Activated T-cell treated with anti-CD3 and anti-CD28 coated beads, Interleukin-2, amount 50 U/mL, for 4 hours (primary cell): ENCODE measurements around the gene GRB10. TPM values are rescaled to one million over a fixed set of nuclear protein-coding genes. Genes with fewer than 3 reads are reported as not detected.
"Not testable (repeated sequence)": the region's sequence is repeated elsewhere in the genome, so short reads cannot be mapped to it uniquely, and the experiment has no call there.

Experiments
- ATAC-seq, 2 donors: fragments of 200-7000 bp; cut with Tn5 transposase; one replicate each; pipeline ENCODE4 v1.10.0; 2021
- DNase-seq: peaks from one replicate; pipeline ENCODE4 v3.0.0-alpha.2; 2020
- H3K27me3 Mint-ChIP-seq: one replicate; pipeline ENCODE4 v1.8.0; 2021; ENCODE audit warnings: low read depth, mixed read lengths
- H3K36me3 Mint-ChIP-seq: one replicate; pipeline ENCODE4 v1.8.0; 2022; ENCODE audit warnings: mixed read lengths; ENCODE audit not compliant: insufficient read depth
- H3K4me1 Mint-ChIP-seq: one replicate; pipeline ENCODE4 v1.8.0; 2021; ENCODE audit warnings: low read depth, mixed read lengths
- H3K4me3 Mint-ChIP-seq: one replicate; pipeline ENCODE4 v1.8.0; 2021; ENCODE audit warnings: mild to moderate bottlenecking, moderate library complexity, mixed read lengths
- H3K9me3 Mint-ChIP-seq: one replicate; pipeline ENCODE4 v1.8.0; 2021; ENCODE audit warnings: mixed read lengths
- total RNA-seq, 3 donors: library from RNA; stranded (reverse); gene quantifications; one replicate each; pipeline ENCODE4 v1.2.1, GENCODE V29; 2021

GRB10 gene
- total RNA-seq, 3 donors from 2014 or later = 1.3 to 3.7 (median 3.3) TPM

DNA sequence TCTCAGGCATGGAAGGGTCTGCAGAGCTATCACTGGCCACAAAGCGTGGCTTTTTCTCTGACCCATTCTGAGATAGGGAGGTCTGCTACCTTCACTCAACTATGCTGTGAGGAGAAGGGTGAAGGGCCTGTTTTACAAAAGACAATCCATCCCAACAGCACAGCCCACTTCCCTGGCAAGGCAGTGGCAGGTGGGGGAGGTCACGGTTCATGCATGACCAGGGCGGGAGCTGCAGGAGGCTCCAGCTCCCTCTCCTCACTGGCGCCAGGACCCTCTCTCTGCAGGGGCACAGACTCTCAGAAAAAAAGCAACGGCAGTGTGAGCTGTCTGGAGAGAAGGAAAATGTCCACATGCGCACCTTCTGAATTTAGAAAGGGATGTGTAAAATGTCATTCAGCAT lies 28.5 kb downstream of the GRB10 start:
- H3K4me3 Mint-ChIP-seq = no peak overlapping the region
- H3K9me3 Mint-ChIP-seq = no peaks in the 10 kb centered on the region
- DNase-seq = no peak
- no peak for ATAC-seq
- H3K4me1 Mint-ChIP-seq = peaks cover 8% of the 10 kb centered on the region
- no peaks in the 10 kb centered on the region for H3K27me3 Mint-ChIP-seq
- H3K36me3 Mint-ChIP-seq = no peaks in the 10 kb centered on the region

- no peaks in the 10 kb centered on the region for H3K27me3 Mint-ChIP-seq
- peaks cover 1% of the 10 kb centered on the region for H3K36me3 Mint-ChIP-seq
- H3K4me3 Mint-ChIP-seq = no peak overlapping the region
- DNase-seq (no peak), ATAC-seq (no peak)
- no peaks in the 10 kb centered on the region for H3K9me3 Mint-ChIP-seq
- peaks cover 8% of the 10 kb centered on the region for H3K4me1 Mint-ChIP-seq
Observed at GRCh38 chr7:50752422-50752821, 30.3 kb downstream of the GRB10 start.

- no peak for ATAC-seq
- no peak overlapping the region for H3K4me3 Mint-ChIP-seq
- H3K36me3 Mint-ChIP-seq = peaks cover 1% of the 10 kb centered on the region
- no peaks in the 10 kb centered on the region for H3K27me3 Mint-ChIP-seq
- no peak for DNase-seq
- H3K4me1 Mint-ChIP-seq = peaks cover 8% of the 10 kb centered on the region
- H3K9me3 Mint-ChIP-seq = no peaks in the 10 kb centered on the region
Observed at GRCh38 chr7:50751146-50751545, 31.6 kb downstream of the GRB10 start.

GRCh38 chr7:50749896-50750295 lies 32.8 kb downstream of the GRB10 start:
- H3K9me3 Mint-ChIP-seq = no peaks in the 10 kb centered on the region
- H3K27me3 Mint-ChIP-seq = no peaks in the 10 kb centered on the region
- no peak for DNase-seq
- H3K4me1 Mint-ChIP-seq = peaks cover 8% of the 10 kb centered on the region
- no peak overlapping the region for H3K4me3 Mint-ChIP-seq
- H3K36me3 Mint-ChIP-seq = peaks cover 1% of the 10 kb centered on the region
- no peak for ATAC-seq

- no peaks in the 10 kb centered on the region for H3K27me3 Mint-ChIP-seq
- peaks cover 1% of the 10 kb centered on the region for H3K4me1 Mint-ChIP-seq
- ATAC-seq (no peak), DNase-seq (no peak)
- peaks cover 1% of the 10 kb centered on the region for H3K36me3 Mint-ChIP-seq
- no peaks in the 10 kb centered on the region for H3K9me3 Mint-ChIP-seq
- H3K4me3 Mint-ChIP-seq = no peak overlapping the region
Observed at GRCh38 chr7:50748472-50748871, 34.2 kb downstream of the GRB10 start.

- H3K36me3 Mint-ChIP-seq = peaks cover 1% of the 10 kb centered on the region
- no peaks in the 10 kb centered on the region for H3K27me3 Mint-ChIP-seq
- no peak overlapping the region for H3K4me3 Mint-ChIP-seq
- H3K4me1 Mint-ChIP-seq = peaks cover 2% of the 10 kb centered on the region
- DNase-seq (no peak), ATAC-seq (no peak)
- no peaks in the 10 kb centered on the region for H3K9me3 Mint-ChIP-seq
Observed at GRCh38 chr7:50745835-50746234, 36.9 kb downstream of the GRB10 start.

GRCh38 chr7:50745336-50745735 lies 37.4 kb downstream of the GRB10 start:
- DNase-seq (no peak), ATAC-seq (no peak)
- H3K4me1 Mint-ChIP-seq = peaks cover 7% of the 10 kb centered on the region
- no peaks in the 10 kb centered on the region for H3K9me3 Mint-ChIP-seq
- peaks cover 1% of the 10 kb centered on the region for H3K36me3 Mint-ChIP-seq
- no peak overlapping the region for H3K4me3 Mint-ChIP-seq
- H3K27me3 Mint-ChIP-seq = no peaks in the 10 kb centered on the region

DNA sequence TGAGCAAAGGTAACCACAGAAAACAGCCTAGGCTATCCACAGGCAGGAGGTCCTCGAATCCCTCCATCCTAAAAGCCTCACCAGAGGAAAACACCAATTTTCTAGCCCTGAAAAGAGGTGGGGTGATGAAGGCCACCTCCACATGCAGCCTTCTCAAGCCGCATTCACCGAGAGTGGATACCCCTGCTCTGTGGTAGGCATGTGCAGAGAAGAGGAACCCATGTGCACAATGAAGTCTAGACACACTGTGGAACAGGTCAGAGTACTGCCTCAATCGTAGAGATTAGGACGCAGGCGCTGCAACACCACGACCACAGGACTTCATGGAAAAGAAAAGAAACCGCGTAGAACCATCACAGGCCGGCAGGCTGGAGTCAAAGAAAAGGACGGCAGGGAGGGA lies 38.8 kb downstream of the GRB10 start:
- Mint-ChIP-seq H3K9me3 (no peaks in the 10 kb centered on the region), H3K4me1 (peaks cover 21% of the 10 kb centered on the region), H3K27me3 (no peaks in the 10 kb centered on the region), H3K4me3 (no peak overlapping the region), H3K36me3 (peaks cover 1% of the 10 kb centered on the region)
- DNase-seq = no peak
- ATAC-seq = no peak

DNA sequence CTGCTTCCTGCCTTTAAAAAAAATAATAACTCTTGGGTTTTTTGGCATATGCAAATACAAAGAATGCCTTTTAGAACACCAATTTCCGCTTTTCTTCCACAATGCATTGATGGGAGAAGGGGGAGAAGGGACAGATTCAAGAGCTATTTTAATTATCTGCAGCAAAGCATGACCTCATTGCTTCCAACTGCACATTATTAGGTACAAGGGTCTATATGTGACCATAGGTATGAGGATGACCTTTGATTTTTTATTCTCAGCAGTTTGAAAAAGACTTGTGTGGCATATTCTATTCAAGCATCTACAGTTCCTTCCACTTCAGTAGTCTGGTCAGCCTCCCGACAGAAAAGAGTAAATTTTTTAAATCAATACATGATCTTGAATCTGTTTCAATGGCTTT lies 39.7 kb downstream of the GRB10 start:
- no peaks in the 10 kb centered on the region for H3K9me3 Mint-ChIP-seq
- H3K4me1 Mint-ChIP-seq = peaks cover 21% of the 10 kb centered on the region
- no peaks in the 10 kb centered on the region for H3K27me3 Mint-ChIP-seq
- no peak overlapping the region for H3K4me3 Mint-ChIP-seq
- no peaks in the 10 kb centered on the region for H3K36me3 Mint-ChIP-seq
- ATAC-seq (no peak), DNase-seq (no peak)

DNA sequence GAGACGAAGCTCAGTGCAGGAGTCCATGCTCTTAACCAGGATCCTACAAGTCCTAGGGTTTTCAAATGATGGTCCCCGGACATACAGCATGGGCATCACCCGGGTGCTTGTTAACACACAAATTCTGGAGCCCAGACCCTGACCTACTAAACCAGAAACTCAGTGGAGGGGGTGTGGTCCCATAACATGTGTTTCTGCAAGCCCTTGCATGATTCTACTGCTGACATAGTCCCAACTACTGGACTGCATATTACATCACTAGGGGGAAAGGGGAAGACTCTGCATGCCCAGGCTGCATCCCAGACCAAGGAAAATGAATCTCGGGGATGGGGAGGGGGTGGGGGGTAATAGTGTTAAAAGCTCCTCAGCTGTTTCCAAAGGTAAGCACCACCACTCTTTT lies 40.3 kb downstream of the GRB10 start:
- no peak overlapping the region for H3K4me3 Mint-ChIP-seq
- H3K27me3 Mint-ChIP-seq = no peaks in the 10 kb centered on the region
- ATAC-seq = no peak
- no peaks in the 10 kb centered on the region for H3K36me3 Mint-ChIP-seq
- no peak for DNase-seq
- H3K9me3 Mint-ChIP-seq = no peaks in the 10 kb centered on the region
- peaks cover 21% of the 10 kb centered on the region for H3K4me1 Mint-ChIP-seq

DNA sequence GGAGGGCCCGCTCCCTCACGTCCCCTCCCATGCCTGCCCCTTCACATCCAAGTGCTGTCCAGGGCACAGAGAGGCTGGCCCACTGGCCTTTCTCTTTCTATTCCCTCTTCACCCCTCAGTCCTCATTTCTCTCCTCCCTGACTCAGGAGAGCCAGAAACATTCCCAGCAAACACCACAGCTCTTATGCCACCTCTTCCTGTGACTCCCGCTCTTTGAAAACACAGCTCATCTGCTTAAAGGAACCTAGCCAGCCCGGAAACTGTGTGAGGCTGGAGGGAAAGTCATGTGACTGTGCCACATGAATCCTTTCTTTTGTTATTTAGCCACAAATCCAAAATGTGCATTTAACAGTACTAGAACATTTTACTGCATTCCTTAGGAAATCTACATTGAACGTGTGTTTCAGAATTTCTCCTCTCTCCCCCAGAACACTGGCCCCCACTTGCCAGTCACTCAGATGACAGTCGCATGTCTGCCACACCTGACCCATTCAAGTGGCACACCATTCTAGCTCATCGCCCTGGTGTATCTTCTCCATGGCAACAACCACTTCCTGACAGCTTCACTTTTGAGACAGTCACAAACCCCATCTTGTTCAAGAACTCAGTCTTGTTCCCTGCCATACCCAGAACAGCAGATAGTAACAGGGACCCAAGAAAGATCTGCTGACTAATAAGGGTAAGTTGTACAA lies 42.8 kb downstream of the GRB10 start:
- Mint-ChIP-seq H3K27me3 (no peaks in the 10 kb centered on the region), H3K4me1 (peaks cover 26% of the 10 kb centered on the region), H3K4me3 (peak overlapping the region; percentile 40), H3K36me3 (no peaks in the 10 kb centered on the region), H3K9me3 (no peaks in the 10 kb centered on the region)
- DNase-seq = peak; percentile 42
- ATAC-seq = peak; percentile 97 to 99

GRCh38 chr7:50738932-50739331 lies 43.8 kb downstream of the GRB10 start:
- no peaks in the 10 kb centered on the region for H3K36me3 Mint-ChIP-seq
- H3K4me1 Mint-ChIP-seq = peaks cover 27% of the 10 kb centered on the region
- H3K4me3 Mint-ChIP-seq = no peak overlapping the region
- no peaks in the 10 kb centered on the region for H3K9me3 Mint-ChIP-seq
- ATAC-seq (no peak), DNase-seq (no peak)
- no peaks in the 10 kb centered on the region for H3K27me3 Mint-ChIP-seq

GRCh38 chr7:50735836-50736235 lies 46.9 kb downstream of the GRB10 start:
- not testable (repeated sequence) for DNase-seq, ATAC-seq, H3K4me3 Mint-ChIP-seq, H3K27me3 Mint-ChIP-seq, H3K36me3 Mint-ChIP-seq, H3K9me3 Mint-ChIP-seq
- H3K4me1 Mint-ChIP-seq = peaks cover 24% of the 10 kb centered on the region

- Mint-ChIP-seq H3K36me3 (no peaks in the 10 kb centered on the region), H3K4me1 (peaks cover 19% of the 10 kb centered on the region), H3K27me3 (no peaks in the 10 kb centered on the region), H3K9me3 (no peaks in the 10 kb centered on the region), H3K4me3 (no peak overlapping the region)
- no peak for DNase-seq
- ATAC-seq = no peak
Observed at GRCh38 chr7:50735333-50735732, 47.4 kb downstream of the GRB10 start.

- ATAC-seq (no peak), DNase-seq (no peak)
- Mint-ChIP-seq H3K27me3 (no peaks in the 10 kb centered on the region), H3K36me3 (no peaks in the 10 kb centered on the region), H3K9me3 (no peaks in the 10 kb centered on the region), H3K4me3 (no peak overlapping the region), H3K4me1 (peaks cover 9% of the 10 kb centered on the region)
Observed at GRCh38 chr7:50734246-50734645, 48.5 kb downstream of the GRB10 start.
